PC-3 (cell line): ENCODE results near the gene CYP4V2. TPM values are rescaled to one million over a fixed set of nuclear protein-coding genes. Genes with fewer than 3 reads are reported as not detected.

Source experiments
- ATAC-seq: fragments of 200-7000 bp; cut with Tn5 transposase; 2 replicates; pipeline ENCODE4 v1.9.1; 2020; ENCODE audit warnings: mild to moderate bottlenecking, moderate library complexity
- Bru-seq: library from RNA; stranded (reverse); fragments of 400-500 nt; gene quantifications from one replicate; lab custom pipeline; 2021; lab: Mats Ljungman, UMichigan
- BruChase-seq, 2 experiments: library from RNA; stranded (reverse); fragments of 400-500 nt; gene quantifications; one replicate each; lab custom pipeline; 2021; lab: Mats Ljungman, UMichigan
- BruUV-seq: library from RNA; stranded (reverse); fragments of 400-500 nt; replicated peaks from 2 replicates; lab custom pipeline; 2021; lab: Mats Ljungman, UMichigan
- CTCF ChIA-PET: fragments of 300-600 bp; sonication (Branson Sonifier 250); formaldehyde crosslinking; loops from one replicate; lab custom pipeline; 2022; ENCODE audit warnings: antibody characterized with exemption; lab: Charles Lee
- POLR2A ChIA-PET: fragments of 300-600 bp; sonication (Branson Sonifier 250); formaldehyde crosslinking; loops from one replicate; lab custom pipeline; 2022; ENCODE audit warnings: antibody characterized with exemption; ENCODE audit not compliant: unreplicated experiment; lab: Charles Lee
- DNase-seq: peaks from one replicate; pipeline ENCODE4 v3.0.0-alpha.2; 2015
- H2AFZ ChIP-seq: fragments of 300-600 bp; sonication (generic); 2 replicates; pipeline ENCODE4 v1.6.0; 2016; ENCODE audit warnings: antibody characterized with exemption, low read length
- H3F3A ChIP-seq: fragments of 300-600 bp; sonication (generic); one replicate; pipeline ENCODE4 v1.6.0; 2017; ENCODE audit warnings: antibody characterized with exemption, low read length, control low read depth, mild to moderate bottlenecking; ENCODE audit not compliant: unreplicated experiment
- H3K27ac ChIP-seq: fragments of 300-600 bp; sonication (generic); 2 replicates; pipeline ENCODE4 v1.5.1; 2016; ENCODE audit warnings: mild to moderate bottlenecking, low read length
- H3K27me3 ChIP-seq: fragments of 300-600 bp; sonication (generic); 2 replicates; pipeline ENCODE4 v1.6.1; 2016; ENCODE audit warnings: low read length, mixed read lengths
- H3K36me3 ChIP-seq: fragments of 300-600 bp; sonication (generic); 2 replicates; pipeline ENCODE4 v1.6.1; 2016; ENCODE audit warnings: low read depth, mixed run types, low read length, mixed read lengths
- H3K4me1 ChIP-seq: fragments of 300-600 bp; sonication (generic); 2 replicates; pipeline ENCODE4 v1.5.1; 2016; ENCODE audit warnings: low read length; ENCODE audit not compliant: insufficient read depth
- H3K4me2 ChIP-seq: fragments of 300-600 bp; sonication (generic); 2 replicates; pipeline ENCODE4 v1.6.0; 2016; ENCODE audit warnings: low read length
- H3K4me3 ChIP-seq: fragments of 300-600 bp; sonication (generic); 2 replicates; pipeline ENCODE4 v1.5.1; 2016; ENCODE audit warnings: mild to moderate bottlenecking, low read length, mixed read lengths
- H3K79me2 ChIP-seq: fragments of 300-600 bp; sonication (generic); 2 replicates; pipeline ENCODE4 v1.6.1; 2017; ENCODE audit warnings: low read length, mixed read lengths
- H3K9ac ChIP-seq: fragments of 300-600 bp; sonication (generic); 2 replicates; pipeline ENCODE4 v1.6.0; 2016; ENCODE audit warnings: mild to moderate bottlenecking, low read length
- H3K9me2 ChIP-seq: fragments of 300-600 bp; sonication (generic); replicated peaks from 2 replicates; pipeline ENCODE4 v1.6.1; 2016; ENCODE audit warnings: mixed run types, low read length, mixed read lengths
- H3K9me3 ChIP-seq: fragments of 300-600 bp; sonication (generic); 2 replicates; pipeline ENCODE4 v1.6.1; 2016; ENCODE audit warnings: low read length, mixed read lengths
- H4K20me1 ChIP-seq: fragments of 300-600 bp; sonication (generic); 2 replicates; pipeline ENCODE4 v1.6.1; 2016; ENCODE audit warnings: low read length, mixed read lengths
- EZH2 ChIP-seq: fragments of 300-600 bp; sonication (generic); IDR thresholded peaks from one replicate; pipeline ENCODE4 v1.6.1; 2017; ENCODE audit warnings: antibody characterized with exemption, mild to moderate bottlenecking, low read length; ENCODE audit not compliant: unreplicated experiment
- EZH2phosphoT487 ChIP-seq: fragments of 300-600 bp; sonication (generic); IDR thresholded peaks from 2 replicates; pipeline ENCODE4 v1.6.1; 2018; ENCODE audit warnings: mild to moderate bottlenecking, antibody characterized with exemption, low read length, borderline replicate concordance
- intact Hi-C: fragments of 100-400 bp; cut with micrococcal nuclease; formaldehyde crosslinking; loops from 2 replicates; pipeline ENCODE4 v1.9.0; 2023
- long read RNA-seq: library from polyadenylated mRNA; unstranded; transcript quantifications from one replicate; pipeline ENCODE4 v2.0.0, GENCODE V29; 2021; ENCODE audit not compliant: unreplicated experiment
- total RNA-seq: library from RNA; depleted of rRNA; stranded (reverse); fragments of >200 nt; gene quantifications from 2 replicates; pipeline ENCODE4 v1.2.3, GENCODE V29; 2014; rRNA removed
- TF ChIP-seq, protein P1 (sequence below): fragments of 300-600 bp; sonication (generic); conservative IDR thresholded peaks from 2 replicates; pipeline ENCODE4 v1.5.1; 2017; ENCODE audit warnings: antibody characterized with exemption, low read depth, mild to moderate bottlenecking, low read length

The CYP4V2 gene
- 0.17 and 0.69 TPM in 2 replicates for total RNA-seq
- percentile 19 among the genes with signal in this experiment for Bru-seq, nascent RNA
- percentile 14 among the genes with signal in this experiment for BruChase-seq, experiment 1, labeled RNA remaining after a 6-hour chase
- BruChase-seq, experiment 2, labeled RNA remaining after a 2-hour chase: percentile 23 among the genes with signal in this experiment
- long read RNA-seq, partial matches to known transcripts: 2 of 2 reads
- long read RNA-seq, other reads (novel, unspliced or antisense): 0 of 2 reads

DNA sequence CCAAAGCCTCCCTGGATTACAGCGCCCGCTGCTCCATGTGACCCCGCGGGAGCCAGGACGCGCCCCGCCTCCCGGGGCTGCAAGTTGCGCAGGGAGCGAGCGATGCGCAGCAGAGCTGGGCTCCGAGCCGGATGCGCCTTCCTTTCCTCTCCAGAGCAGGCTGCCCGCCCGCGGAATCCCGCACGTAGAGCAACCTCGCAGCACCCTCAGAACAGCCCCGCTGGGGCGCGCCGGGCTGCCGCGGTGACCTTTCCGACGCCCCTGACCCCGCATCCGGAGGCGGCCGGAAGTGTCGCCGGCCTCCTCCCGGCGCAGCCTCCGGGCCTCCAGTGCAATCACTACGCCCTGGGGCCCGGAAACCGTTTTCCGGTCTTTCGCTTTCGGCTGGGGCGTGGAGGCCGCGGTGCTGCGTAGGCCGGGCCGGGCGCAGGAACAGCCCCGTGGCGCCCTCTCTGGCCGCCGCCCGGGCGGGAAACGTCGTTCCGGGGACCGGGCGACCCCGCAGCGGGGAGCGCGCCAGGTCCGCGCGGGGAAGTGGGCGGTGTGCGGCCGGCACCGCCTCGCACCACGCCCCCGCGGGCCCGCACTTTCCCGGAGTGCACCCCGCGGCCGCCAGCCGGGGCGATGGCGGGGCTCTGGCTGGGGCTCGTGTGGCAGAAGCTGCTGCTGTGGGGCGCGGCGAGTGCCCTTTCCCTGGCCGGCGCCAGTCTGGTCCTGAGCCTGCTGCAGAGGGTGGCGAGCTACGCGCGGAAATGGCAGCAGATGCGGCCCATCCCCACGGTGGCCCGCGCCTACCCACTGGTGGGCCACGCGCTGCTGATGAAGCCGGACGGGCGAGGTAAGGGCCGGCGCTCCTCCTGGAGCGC lies at the start of gene CYP4V2:
Gene CYP4V2 (plus strand): TSS at position 368 of the 866 bp plus-strand sequence. CDS start 257 bp downstream, at position 625.
- Histone ChIP-seq H3K27ac (no peak within 1 kb of the TSS), H3K9ac (peak within 1 kb of the TSS; percentile 8; the same call in 1 of the 2 replicates), H4K20me1 (no peaks in the 10 kb centered on the region), H3K4me3 (peak within 1 kb of the TSS; percentile 75), H3K36me3 (no peaks in the 10 kb centered on the region), H3K79me2 (no peaks in the 10 kb centered on the region), H3K9me2 (no peaks in the 10 kb centered on the region), H2AFZ (peak within 1 kb of the TSS; percentile 95), H3K27me3 (no peaks in the 10 kb centered on the region; the same call in 1 of the 2 replicates), H3K4me1 (no peaks in the 10 kb centered on the region; the same call in 1 of the 2 replicates), H3K9me3 (no peaks in the 10 kb centered on the region), H3K4me2 (peak within 1 kb of the TSS; percentile 91), H3F3A (no peaks in the 10 kb centered on the region)
- intact Hi-C loops: no loop called here
- ChIA-PET CTCF (no interaction called here), POLR2A (no interaction called here)
- no peak for TF ChIP-seq EZH2
- TF ChIP-seq, protein P1, sequence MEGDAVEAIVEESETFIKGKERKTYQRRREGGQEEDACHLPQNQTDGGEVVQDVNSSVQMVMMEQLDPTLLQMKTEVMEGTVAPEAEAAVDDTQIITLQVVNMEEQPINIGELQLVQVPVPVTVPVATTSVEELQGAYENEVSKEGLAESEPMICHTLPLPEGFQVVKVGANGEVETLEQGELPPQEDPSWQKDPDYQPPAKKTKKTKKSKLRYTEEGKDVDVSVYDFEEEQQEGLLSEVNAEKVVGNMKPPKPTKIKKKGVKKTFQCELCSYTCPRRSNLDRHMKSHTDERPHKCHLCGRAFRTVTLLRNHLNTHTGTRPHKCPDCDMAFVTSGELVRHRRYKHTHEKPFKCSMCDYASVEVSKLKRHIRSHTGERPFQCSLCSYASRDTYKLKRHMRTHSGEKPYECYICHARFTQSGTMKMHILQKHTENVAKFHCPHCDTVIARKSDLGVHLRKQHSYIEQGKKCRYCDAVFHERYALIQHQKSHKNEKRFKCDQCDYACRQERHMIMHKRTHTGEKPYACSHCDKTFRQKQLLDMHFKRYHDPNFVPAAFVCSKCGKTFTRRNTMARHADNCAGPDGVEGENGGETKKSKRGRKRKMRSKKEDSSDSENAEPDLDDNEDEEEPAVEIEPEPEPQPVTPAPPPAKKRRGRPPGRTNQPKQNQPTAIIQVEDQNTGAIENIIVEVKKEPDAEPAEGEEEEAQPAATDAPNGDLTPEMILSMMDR: no peak; the same call in 1 of the 2 replicates
- DNase-seq: peak; percentile 41
- ATAC-seq: peak; percentile 75
- BruUV-seq: no TSS peak

DNA sequence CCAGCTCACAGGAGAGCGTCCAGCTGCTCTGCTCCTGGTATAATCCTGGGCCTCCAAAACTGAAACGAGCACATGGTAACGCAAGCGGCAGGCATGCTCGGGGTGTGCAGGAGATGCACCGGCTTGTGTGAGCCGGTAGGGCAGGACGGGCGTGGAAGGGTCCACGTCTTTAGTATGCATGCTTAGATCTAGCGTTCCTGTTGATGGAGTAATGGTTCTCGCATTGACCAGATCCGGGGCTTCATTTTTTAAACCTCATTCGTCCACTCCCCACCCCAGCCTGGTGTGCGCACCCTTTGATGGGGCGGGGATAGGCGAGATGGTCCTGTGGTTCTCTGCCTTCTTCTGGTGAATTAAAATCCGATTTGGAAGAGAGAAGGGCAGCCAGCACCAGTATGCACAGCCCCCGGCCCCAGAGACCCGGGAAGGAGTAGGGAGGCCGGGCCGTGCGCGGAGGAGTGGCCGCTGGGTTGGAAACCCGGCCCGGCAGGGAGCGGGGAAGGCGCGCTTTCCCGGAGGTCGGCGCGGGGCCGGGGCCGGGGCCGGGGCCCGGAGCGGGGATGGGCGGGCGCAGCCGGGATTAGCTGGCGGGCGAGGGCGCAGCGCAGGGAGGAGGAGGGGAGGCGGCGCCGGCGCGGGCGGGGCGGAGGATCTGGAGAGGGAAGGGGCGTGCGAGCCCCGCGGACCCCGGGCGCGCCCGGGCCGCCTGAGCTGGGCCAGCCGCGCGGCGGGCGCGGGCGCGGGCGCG lies 47.0 kb upstream of the CYP4V2 start:
- no peak overlapping the region for H3K27ac ChIP-seq
- H3K4me1 ChIP-seq: no peaks in the 10 kb centered on the region
- H3K9me3 ChIP-seq: no peaks in the 10 kb centered on the region
- no peaks in the 10 kb centered on the region for H3F3A ChIP-seq
- H3K9ac ChIP-seq: no peak overlapping the region
- ATAC-seq (peak; percentile 72), DNase-seq (peak; percentile 16)
- H3K9me2 ChIP-seq: no peaks in the 10 kb centered on the region
- peak overlapping the region; percentile 60 for H3K4me3 ChIP-seq
- CTCF ChIA-PET: no interaction called here
- H3K79me2 ChIP-seq: no peaks in the 10 kb centered on the region
- H3K36me3 ChIP-seq: no peaks in the 10 kb centered on the region
- intact Hi-C loops: no loop called here
- H4K20me1 ChIP-seq: no peaks in the 10 kb centered on the region
- H3K4me2 ChIP-seq: peak overlapping the region; percentile 85
- no TSS peak for BruUV-seq
- H2AFZ ChIP-seq: peak overlapping the region; percentile 68
- peaks cover 25% of the 10 kb centered on the region for H3K27me3 ChIP-seq
- POLR2A ChIA-PET: no interaction called here
- TF ChIP-seq EZH2phosphoT487 (no peak), EZH2 (no peak)

DNA sequence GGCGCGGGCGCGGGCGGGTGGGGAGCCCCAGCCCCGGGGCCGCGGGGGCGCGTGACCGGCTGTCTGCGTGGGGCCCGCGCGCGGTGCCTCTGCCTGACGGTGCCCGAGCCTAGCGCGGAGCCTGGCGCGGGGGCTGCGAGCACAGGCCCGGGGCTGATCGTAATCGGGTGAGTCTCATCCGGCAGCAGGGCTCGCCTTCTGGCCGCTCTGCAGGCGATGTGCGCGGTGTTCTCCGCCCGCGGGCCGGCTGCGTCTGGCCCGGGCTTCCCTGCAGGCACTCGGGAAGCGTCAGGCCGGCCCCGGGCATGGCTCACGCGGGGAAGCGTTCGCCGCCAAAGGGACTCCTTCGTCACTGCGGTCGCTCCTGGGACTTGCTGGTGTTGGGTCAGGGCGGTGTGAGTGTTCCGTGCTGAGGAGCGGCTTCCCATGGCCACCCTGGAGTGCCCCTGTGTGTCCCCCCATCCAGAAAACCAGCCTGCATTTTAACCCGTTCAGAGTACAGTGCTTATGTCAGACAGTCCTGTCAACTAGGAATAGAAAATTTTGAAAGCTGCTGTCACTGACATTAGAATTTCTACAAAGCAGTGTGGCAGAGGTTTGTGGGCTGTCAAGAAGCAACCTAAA lies 46.3 kb upstream of the CYP4V2 start:
- no peak overlapping the region for H3K27ac ChIP-seq
- H3F3A ChIP-seq: no peaks in the 10 kb centered on the region
- DNase-seq (peak; percentile 6), ATAC-seq (peak; percentile 58)
- no peaks in the 10 kb centered on the region for H3K79me2 ChIP-seq
- BruUV-seq: no TSS peak
- intact Hi-C loops: no loop called here
- no peaks in the 10 kb centered on the region for H3K9me3 ChIP-seq
- H3K9ac ChIP-seq: no peak overlapping the region
- TF ChIP-seq EZH2phosphoT487: no peak
- TF ChIP-seq, protein P1: no peak
- TF ChIP-seq EZH2: no peak
- H3K4me1 ChIP-seq: no peaks in the 10 kb centered on the region
- H3K27me3 ChIP-seq: peaks cover 25% of the 10 kb centered on the region
- CTCF ChIA-PET: no interaction called here
- H3K36me3 ChIP-seq: no peaks in the 10 kb centered on the region
- H3K9me2 ChIP-seq: no peaks in the 10 kb centered on the region
- POLR2A ChIA-PET: no interaction called here
- no peaks in the 10 kb centered on the region for H4K20me1 ChIP-seq
- no peak overlapping the region for H2AFZ ChIP-seq
- H3K4me2 ChIP-seq: peak overlapping the region; percentile 70
- H3K4me3 ChIP-seq: peak overlapping the region; percentile 55
